ENCODE measurements around the gene CNPY4. TPM values are rescaled to one million over a fixed set of nuclear protein-coding genes. Genes with fewer than 3 reads are reported as not detected.

CNPY4 gene
- total RNA-seq, 2 donors from 2014 or later = 11.1 to 18.8 TPM

Other genes with a start within 250 kb of the CNPY4 start
- gene OR2AE1, start 242.6 kb upstream of the CNPY4 start, total RNA-seq = under 1 TPM; 0.46 to 0.53 TPM
- gene TRIM4, start 200.1 kb upstream of the CNPY4 start, total RNA-seq = 10 to 100 TPM; 34.9 to 38.2 TPM
- gene GJC3, start 190.0 kb upstream of the CNPY4 start, total RNA-seq = 1 to 10 TPM in 1 of 2 donors, under 1 TPM in 1; 0.58 to 1.7 TPM
- not detected for gene AZGP1, start 143.6 kb upstream of the CNPY4 start, total RNA-seq
- 10 to 100 TPM; 70.3 to 78.2 TPM for gene ZKSCAN1, start 104.0 kb upstream of the CNPY4 start, total RNA-seq
- 10 to 100 TPM in 1 of 2 donors, 1 to 10 TPM in 1; 8.4 to 12.4 TPM for gene ZSCAN21, start 69.9 kb upstream of the CNPY4 start, total RNA-seq
- 10 to 100 TPM; 23.1 to 24.2 TPM for gene ZNF3, start 37.9 kb upstream of the CNPY4 start, total RNA-seq
- gene COPS6, start 30.7 kb upstream of the CNPY4 start, total RNA-seq = 10 to 100 TPM; 43.7 to 45.4 TPM
- 100 to 1,000 TPM; 270 to 332 TPM for gene MCM7, start 18.2 kb upstream of the CNPY4 start, total RNA-seq
- 10 to 100 TPM in 1 of 2 donors, 1 to 10 TPM in 1; 9.3 to 10.5 TPM for gene AP4M1, start 18.0 kb upstream of the CNPY4 start, total RNA-seq
- gene TAF6, start 276 bp upstream of the CNPY4 start, total RNA-seq = 10 to 100 TPM; 76.7 to 88.1 TPM
- 1 to 10 TPM; 3.2 to 3.4 TPM for gene MBLAC1, start 7.3 kb downstream of the CNPY4 start, total RNA-seq
- 100 to 1,000 TPM; 130 to 134 TPM for gene LAMTOR4, start 29.3 kb downstream of the CNPY4 start, total RNA-seq
- gene TRAPPC14, start 39.1 kb downstream of the CNPY4 start, total RNA-seq = 10 to 100 TPM; 22.1 to 28.8 TPM
- 10 to 100 TPM in 1 of 2 donors, 1 to 10 TPM in 1; 6.9 to 11.7 TPM for gene GAL3ST4, start 49.0 kb downstream of the CNPY4 start, total RNA-seq
- 10 to 100 TPM in 1 of 2 donors, 1 to 10 TPM in 1; 9.7 to 14.2 TPM for gene GPC2, start 57.7 kb downstream of the CNPY4 start, total RNA-seq
- gene STAG3, start 58.3 kb downstream of the CNPY4 start, total RNA-seq = 100 to 1,000 TPM; 103 to 121 TPM
- gene PVRIG, start 100.3 kb downstream of the CNPY4 start, total RNA-seq = 10 to 100 TPM; 26.7 to 34.4 TPM
- not detected for gene SPDYE3, start 188.1 kb downstream of the CNPY4 start, total RNA-seq
- gene PILRB, start 238.5 kb downstream of the CNPY4 start, total RNA-seq = 10 to 100 TPM; 43.6 to 78.3 TPM